GM21526 (cell line): Measurements from ENCODE around the gene SLC17A4.

Source experiments
- ATAC-seq: cut with Tn5 transposase; IDR thresholded peaks from one replicate; pipeline ENCODE4 v1.9.1; 2021; ENCODE audit warnings: moderate library complexity; ENCODE audit not compliant: unreplicated experiment, low FRiP score

SLC17A4 gene, protein sequence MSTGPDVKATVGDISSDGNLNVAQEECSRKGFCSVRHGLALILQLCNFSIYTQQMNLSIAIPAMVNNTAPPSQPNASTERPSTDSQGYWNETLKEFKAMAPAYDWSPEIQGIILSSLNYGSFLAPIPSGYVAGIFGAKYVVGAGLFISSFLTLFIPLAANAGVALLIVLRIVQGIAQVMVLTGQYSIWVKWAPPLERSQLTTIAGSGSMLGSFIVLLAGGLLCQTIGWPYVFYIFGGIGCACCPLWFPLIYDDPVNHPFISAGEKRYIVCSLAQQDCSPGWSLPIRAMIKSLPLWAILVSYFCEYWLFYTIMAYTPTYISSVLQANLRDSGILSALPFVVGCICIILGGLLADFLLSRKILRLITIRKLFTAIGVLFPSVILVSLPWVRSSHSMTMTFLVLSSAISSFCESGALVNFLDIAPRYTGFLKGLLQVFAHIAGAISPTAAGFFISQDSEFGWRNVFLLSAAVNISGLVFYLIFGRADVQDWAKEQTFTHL

DNA sequence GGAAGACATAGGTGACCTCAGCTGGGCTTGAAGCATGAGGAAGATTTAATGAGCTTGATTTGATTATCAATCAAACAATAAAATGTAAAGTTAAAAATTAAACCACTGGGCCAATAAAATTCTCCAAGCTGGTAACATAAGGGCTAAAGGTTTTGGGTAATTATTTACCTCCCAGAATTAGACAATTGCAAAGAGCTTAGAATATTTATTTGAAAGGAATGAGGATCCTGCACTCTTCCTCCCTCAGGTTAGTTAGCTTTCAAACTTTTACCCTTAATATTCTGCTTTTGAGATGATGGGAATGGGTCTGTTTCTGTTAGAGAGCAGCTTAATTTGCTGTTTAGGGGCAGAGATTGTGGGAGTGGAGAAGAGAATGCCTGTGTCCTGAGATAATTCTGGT lies at the start of gene SLC17A4:
Gene SLC17A4, plus strand, starts transcription at position 208 of the 400 bp plus-strand sequence. CDS start 7,221 bp downstream, outside the sequence.
- ATAC-seq: no peak

DNA sequence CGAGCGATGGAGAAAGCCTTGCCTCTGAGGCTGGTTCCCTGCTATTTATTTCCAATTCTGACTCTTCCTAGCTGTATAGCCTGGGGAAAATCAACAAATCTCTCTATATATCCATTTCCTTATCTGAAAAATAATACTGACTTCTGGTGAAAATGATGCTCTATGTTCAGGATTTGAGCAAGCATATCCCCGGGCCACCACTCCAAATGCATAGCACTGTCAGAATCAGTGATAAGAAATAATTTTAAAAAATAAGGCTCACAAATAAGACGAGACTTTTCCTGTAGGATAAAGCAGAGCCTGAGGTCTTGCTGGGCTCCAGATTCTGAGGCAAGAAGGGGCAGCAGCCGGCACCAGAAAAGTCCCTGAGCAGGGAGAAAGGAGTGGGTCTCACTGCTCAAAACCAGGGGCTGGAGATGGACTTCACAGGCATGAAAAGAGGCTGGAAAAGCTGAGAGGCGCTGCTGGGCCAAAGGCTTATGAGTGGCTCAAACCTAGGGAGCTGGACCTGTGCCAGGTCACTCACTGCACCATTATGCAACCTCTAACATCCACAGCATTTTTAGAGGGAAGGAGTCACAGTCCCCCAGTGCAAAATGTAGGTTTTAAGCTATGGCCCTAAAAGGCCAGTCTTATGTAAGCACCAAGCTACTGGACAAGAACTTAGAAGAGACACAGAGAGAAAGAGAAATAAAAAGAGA lies 48.1 kb upstream of the SLC17A4 start:
- ATAC-seq: no peak

DNA sequence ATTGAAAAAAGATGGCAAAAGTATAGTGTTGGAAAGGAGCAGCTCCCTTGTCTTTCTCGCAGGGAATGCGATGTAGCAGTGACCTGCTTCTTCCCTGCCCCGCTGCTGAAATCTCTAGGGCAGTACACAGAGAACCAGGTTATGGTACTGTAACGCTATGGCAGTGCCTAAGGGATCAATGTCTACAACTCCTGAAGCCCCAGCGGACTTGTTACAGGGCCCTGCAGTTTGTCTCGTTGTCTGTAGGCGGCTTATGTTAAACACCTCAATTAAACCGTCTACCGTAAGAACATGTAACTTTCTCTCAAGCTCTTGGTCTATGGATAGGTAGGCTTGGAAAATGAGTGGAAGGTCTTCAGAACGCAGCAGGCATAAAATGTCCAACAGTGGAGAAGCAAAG lies 44.8 kb upstream of the SLC17A4 start:
- no peak for ATAC-seq

DNA sequence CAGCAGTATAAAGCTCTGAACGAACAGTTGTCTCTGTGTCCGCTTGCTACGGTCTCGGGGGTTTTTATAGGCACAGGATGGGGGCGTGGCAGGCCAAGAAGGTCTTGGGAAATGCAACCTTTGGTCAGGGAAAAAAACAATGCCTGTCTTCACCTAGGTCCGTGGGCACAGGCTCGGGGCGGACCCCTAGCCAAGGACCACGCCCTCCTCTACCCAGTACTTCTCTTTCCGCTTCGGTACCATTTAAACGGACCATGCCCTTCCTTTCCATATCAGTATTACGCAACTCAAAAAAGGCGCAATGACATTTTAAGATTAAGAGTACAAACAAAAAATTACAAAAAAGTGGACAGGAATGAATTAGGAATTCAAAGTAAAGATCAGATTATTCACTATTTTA lies 44.3 kb upstream of the SLC17A4 start:
- no peak for ATAC-seq

DNA sequence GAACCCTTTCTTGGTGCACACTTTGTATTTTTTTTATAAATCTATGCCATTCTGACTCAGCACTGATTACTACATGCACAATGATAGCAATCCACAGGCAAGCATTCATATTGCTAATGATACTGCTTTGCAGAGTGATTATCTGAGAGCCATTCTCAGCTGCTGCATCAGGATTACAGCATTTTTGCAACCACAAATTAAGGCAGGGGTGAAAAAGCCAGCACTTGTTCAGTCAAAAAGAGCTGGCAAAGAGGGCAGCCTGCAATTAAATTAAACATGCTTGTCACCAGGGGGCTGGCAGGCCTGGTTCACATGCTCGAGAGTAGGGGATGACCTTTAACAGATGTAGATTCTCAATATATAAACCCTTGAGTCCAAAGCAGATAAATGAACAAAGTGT lies 40.7 kb upstream of the SLC17A4 start:
- ATAC-seq: no peak

DNA sequence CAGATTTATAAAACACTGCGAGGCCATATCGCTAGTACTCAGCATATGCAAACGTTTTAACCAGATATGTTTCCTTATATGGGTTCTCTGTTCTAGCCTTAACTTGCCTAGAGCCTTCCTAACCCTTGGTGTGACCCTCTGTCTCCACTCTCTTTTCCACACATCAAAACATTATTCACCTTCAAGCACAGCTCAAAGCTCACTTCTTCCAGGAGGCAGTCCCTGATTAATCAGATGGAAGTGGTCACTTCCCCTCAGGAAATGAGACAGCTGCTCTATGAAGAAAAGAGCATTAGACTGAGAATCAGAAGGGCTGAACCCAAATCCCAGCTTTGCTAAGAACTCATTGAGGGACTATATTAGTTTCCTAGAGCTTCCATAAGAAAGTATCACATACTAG lies 39.8 kb upstream of the SLC17A4 start:
- ATAC-seq: no peak

DNA sequence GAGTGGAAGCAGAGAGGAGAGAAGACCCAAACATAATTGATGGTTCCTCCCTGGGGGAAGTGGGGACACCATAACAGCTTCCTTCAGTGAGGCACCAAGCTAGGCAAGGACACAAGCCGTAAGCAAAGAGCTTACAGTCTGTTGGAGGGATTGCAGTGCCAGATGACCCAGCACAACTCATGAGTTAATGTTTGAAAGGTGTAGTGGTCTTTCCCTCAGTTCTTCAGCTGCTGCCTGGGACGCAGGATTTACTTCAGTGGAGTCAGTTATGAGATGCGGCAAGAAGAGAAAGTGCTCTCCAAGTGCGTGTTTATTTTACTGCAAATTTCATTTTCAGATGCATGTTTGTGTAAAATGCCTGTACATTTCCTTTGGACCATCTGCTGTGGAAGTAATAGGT lies 38.7 kb upstream of the SLC17A4 start:
- ATAC-seq: no peak

DNA sequence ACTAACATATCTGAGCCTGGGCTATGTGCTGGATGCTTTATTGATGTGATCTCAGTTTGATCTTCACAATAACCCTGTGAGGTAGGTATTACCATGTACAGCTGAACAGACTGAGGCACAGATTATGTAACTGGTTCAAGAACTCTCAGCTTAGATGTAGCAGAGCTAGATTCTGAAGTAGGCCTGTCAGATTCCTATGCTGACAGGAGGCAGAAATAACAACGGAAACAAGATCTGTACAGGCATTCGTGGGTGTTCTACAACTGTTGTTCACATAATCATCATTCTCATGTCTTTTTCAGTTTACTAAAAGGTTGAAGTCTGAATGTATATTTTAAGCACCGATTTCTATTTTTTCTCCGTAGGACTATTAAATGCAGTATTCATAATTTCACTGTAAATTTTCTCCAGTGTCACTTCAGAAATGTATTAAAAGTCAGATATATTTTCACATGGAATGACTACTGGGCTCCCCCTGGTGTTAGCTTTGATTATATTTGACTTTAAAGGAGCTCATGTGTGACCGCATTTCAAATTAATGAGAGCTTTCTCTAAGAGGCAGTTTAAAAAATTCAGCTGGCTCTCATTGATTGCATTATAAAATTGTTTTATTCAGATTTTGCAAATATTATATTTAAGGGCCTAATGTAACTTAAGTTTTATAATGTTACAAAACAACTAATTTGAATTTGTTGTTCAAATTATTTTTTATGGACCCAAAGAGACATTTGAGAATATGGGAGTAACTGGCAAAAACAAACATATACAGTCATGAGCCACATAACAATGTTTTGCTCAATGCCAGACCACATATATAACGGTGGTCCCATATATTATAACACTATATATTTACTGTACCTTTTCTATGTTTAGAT lies 36.4 kb upstream of the SLC17A4 start:
- ATAC-seq: no peak

DNA sequence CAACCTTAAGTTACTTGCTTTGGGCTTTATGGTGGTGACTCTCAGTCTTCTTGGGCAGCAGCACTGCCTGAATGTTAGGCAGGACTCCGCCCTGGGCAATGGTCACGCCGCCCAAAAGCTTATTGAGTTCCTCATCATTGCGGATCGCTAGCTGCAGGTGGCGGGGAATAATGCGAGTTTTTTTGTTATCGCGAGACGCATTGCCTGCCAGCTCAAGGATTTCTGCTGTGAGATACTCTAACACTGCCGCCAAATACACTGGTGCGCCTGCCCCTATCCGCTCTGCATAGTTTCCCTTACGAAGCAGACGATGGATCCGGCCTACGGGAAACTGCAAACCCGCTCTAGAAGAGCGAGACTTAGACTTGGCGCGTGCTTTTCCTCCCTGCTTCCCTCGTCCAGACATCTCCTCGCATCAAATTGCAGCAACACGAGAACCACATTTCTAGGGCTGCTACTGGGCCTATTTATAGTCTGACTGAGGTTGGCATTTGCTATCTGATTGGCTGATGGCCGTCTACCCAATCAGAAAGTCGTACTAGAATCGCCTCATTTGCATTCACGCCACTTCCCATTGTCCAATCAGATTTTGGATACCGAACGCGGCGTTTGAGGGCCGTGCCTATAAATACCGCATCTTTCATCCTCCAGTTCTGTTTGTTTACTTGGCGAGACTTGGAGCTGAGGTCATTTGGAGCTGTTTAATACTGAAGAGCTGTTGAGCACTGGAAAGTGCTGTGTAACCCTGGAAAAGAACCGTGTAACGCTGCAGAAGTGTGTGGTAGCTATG lies 28.2 kb upstream of the SLC17A4 start:
- ATAC-seq: no peak

DNA sequence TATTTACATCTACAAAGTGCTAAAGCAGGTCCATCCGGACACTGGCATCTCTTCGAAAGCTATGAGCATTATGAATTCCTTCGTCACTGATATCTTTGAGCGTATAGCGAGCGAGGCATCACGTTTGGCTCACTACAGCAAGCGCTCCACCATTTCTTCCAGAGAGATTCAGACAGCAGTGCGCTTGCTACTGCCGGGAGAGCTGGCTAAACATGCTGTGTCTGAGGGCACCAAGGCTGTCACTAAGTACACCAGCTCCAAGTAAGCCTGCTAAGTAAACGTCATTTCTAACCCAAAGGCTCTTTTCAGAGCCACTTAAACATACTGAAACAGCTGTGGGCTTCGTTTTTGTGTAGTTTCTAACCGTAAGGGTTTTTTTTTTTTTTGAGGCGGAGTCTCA lies 27.5 kb upstream of the SLC17A4 start:
- ATAC-seq: no peak

DNA sequence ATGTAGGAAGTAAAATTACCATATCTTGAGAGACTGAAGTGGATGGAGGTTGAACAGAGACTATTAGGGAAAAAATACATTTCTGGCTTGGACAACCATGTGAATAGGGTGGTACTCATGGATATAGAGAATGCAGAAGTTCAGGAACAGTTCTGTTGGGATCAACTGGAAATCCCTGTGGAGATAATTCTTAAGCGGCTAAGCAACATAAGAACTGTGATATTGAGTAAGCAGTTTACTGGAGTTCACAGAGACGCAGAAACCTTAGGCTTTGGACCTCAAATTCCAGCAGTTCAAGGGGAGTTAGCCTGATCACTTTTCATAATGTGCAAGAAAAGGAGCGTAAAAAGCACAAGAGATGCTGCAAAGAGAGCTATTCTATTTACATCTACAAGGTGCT lies 23.6 kb upstream of the SLC17A4 start:
- ATAC-seq: no peak

DNA sequence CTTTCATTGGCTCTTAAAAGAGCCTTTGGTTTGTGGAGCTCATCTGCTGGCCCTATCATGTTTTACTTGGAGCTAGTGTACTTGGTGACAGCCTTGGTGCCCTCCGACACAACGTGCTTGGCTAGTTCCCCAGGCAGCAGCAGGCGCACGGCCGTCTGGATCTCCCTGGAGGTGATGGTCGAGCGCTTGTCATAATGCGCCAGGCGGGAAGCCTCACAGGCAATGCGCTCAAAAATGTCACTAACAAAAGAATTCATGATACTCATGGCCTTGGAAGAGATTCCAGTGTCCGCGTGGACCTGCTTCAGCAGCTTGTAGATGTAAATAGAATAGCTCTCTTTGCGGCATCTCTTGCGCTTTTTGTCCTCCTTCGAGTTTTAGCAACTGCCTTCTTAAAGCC lies 22.8 kb upstream of the SLC17A4 start:
- no peak for ATAC-seq

DNA sequence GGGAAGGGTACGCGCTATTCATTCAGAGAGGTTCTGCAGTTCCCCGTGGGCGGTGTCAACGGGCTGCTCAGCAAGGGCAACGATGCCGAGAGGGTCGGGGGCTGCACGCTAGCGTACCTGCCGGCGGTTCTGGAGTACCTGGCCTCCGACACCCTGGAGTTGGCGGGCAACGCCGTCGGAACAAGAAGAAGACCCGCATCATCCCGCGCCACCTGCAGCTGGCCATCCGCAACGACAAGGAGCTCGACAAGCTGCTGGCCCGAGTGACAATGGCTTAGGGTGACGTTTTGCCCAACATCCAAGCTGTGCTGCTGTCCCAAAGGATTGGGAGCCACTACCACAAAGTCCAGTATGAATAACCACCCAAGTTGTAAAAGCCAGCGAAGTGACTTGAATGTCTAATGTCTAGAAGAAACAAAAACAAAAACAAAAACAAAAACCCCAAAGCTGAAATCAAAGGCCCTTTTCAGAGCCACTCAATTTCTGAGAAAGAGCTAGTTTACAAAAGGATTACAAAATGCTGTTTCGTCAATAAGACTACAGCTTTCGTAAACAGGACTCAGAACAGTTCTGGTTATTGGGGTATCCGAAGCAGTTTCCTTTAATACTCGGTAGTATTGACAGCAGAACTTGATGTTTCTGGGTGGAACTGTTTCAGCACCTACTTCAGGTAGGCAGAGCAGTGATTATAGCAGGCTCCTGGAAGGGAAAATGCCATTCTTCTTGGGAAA lies 21.9 kb upstream of the SLC17A4 start:
- ATAC-seq: no peak

DNA sequence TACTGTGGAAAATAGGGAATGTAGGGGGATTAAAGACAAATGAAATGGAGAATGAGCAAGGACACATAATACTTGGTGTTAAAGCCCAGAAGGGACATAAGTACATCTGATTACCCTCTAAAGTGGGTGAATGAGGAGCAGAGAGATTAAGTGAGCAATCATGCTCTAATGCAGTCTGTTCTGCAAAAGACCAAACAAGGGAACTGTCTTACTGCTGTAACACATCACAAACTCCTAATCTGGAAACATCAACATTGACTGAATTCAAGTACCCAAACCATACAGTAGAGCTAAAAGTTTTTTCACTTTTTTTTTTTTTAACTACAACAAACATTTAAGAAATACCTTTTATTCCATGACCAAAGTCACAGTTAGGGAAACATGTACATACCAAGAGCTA lies 19.3 kb upstream of the SLC17A4 start:
- no peak for ATAC-seq

DNA sequence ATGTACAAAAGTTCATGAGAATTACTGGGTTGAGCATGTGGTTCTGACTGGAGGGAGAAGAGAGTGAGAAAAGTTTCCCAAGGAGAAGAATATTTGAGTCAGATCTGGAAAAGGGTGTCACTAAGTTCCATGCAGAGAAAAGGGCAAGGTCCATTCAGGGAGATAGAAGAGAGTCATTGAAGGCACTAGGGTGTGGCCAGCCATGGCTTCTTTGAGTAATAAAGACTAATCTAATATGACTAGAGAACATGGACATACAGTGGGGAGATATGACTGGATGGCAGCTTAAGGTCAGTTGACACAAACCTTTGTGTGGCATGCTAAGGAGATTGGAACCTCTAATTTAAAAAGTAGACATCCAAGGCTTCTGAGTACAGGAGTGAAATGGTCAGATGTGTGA lies 10.7 kb upstream of the SLC17A4 start:
- no peak for ATAC-seq

DNA sequence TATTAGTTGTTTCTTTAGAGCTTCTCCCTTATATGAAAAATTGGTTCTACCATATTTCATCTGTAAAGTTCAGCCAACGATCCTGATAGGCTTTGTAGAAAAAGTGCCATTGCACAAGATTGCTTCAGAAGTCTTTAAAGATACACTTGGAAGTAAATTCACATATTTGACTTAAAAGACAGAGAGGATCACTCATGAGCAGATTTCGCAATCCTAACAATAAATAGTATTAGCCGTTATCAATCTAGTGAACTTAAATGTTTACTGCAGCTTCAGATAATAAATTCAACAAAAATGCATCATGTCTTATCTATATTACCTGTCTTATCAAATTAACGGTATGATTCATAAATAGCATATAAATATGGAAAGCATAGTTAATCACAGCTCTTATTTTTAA lies 8.7 kb upstream of the SLC17A4 start:
- ATAC-seq: no peak

DNA sequence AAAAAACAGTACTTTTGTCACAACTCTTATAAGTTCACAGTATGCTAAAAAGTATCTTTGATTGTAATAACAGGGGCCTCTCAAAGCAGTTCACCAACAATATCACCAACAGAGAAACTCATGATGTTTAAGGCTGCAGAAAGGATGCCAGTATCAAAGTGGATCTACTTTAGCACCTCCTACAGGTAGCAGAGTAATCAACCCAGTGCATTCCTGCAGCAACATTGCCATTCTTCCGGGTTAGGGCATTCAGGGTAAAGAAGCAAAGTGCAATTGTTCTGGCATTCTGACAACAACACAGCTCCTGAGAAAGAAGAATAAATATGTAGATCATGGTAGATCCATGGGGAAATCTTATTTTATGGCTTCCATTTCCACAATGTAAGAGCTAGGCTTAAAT lies 7.6 kb upstream of the SLC17A4 start:
- ATAC-seq: no peak

DNA sequence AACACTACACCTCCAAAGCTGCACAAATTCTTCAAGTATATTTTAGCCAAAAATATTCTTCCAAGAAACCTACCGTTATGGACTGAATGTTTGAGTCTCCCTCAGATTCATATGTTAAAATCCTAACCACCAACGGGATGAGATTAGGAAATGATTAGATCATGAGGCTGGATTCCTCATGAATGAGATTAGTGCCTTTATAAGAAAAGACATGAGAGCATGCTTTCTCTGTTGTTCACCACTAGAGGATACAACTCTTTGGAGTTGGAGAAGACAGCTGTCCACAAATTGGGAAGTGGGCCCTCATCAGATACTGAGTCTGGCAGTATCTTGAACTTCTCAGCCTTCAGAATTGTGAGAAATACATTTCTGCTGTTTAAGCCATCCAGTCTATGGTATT lies 7.1 kb upstream of the SLC17A4 start:
- ATAC-seq: no peak

DNA sequence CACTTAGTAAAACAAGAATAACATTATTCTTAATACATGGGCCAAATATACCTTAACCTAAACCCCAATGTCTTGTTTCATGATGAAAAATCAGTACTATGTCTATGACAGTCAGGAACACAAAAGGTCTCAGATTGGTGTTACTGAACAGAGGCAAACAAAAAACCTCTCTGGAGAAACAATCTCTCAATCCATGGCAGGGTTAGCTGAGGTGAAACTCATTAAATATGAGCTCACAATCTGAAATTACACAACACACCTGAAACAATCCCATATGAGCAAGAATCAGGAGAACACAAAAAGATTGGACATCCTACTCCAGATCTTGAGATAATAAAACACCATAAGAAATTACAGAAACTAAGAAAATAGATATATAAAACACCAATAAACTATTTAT lies 6.5 kb upstream of the SLC17A4 start:
- ATAC-seq: no peak
